Posterior cingulate gyrus (tissue), 11 donors: Measurements from ENCODE around the gene HOXC11.

Experiments
- DNase-seq, 10 donors: peaks; one replicate each; pipeline versions ENCODE4 v3.0.0 to v3.0.0-alpha.2; 2020 to 2021; ENCODE audit warnings: mixed read lengths in 3 of 10
- intact Hi-C: fragments of 100-400 bp; cut with DNase I; formaldehyde crosslinking; loops from one replicate; pipeline ENCODE4 v1.15.1; 2023

Gene HOXC11

DNA sequence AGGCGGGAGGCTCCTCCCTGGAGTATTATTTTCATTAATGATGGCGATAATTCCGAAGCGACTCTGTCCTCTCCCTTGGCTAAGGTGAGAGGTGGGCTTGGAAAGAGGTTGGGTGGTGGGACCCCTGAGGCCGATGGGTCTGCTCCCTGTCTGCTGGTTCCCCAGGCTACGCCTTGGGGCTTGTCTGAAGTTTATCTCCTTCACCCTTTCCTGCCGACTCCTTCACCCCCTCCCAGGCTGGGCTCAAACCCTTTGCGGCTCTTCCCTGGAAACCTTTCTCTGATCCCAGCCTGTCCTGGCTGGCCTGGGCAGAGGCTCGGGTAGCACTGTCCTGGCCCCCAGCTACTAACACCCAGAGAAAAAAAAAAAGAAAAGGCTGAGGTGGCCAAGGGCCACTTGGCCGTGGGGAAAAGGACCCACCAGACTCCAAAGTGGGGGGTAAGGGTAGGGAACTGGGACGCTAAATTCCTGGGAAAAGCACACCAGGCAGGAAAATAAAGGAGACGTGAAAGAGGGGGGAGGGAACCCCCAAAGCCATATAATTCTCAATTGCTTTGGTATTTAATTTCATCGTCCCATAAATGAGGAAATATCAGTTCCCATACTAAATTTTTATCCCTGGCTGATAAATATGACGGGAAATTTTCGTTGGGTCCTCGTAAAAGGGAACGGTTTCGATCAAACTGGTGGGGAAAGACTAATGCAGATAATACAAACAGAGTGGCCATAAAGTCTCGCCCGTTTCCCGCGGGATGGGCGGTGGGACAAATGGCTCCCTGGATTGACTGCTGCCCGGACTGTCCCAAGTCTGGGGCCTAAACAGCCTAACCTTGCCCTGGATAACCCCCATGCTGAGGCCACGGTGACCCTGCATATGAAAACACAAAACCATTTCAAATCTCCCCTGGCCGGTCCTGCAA lies 10.0 kb downstream of the HOXC11 start:
- intact Hi-C loops = no loop called here
- DNase-seq = peak in 1 of 10 donors; percentile 49

DNA sequence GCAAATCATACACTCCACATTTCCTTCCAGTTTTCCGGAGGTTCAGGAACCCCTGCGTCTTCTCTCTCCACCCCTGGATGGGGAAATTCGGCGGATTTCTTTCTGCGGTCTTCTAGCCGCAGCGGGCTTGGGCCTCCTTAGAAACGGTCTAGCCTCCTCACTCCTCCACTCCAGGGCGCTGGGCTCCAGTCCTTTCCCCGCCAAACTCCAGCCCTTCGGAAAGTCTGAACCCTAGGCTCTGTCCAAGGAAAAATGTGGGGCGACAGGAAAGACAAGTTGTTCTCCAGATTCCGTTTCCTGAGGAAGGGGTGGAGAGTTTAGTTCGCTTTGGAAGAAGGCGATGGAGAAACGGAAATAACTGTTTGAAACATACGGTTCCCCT lies 10.6 kb downstream of the HOXC11 start:
- DNase-seq = no peak
- intact Hi-C loops = no loop called here

DNA sequence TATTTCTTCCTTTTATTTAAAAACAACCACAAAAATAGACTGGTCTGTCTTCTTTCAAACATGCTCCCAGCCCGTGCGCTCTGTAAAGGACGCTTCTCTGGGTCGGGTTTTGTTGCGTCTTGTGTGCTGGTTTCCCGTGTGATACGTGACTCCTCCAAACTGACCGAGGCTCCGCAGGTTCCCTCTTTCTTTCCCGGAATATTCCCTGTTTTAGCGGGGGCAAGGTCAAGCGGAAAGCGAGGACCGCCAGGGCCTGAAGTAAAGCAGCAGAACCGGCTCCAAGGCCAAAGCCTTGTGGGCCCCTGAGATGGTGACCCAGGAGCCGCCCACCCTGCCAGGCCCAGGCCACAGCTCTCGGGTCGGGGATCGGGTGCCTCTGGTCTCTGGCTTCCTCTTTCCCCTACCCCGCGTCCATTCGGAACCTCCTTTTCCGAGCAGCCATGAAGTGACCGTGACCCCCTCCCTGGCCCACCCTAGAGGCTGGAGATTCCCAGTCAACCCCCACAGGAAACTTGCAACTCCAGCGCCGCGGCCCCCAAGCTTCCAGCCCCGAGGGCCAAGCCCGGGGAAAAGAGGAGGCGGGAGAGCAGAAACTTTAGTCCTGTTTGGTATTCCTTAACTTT lies 11.1 kb downstream of the HOXC11 start:
- DNase-seq = peak in 3 of 10 donors; percentile 21 to 61 (median 47)
- intact Hi-C loops = no loop called here

DNA sequence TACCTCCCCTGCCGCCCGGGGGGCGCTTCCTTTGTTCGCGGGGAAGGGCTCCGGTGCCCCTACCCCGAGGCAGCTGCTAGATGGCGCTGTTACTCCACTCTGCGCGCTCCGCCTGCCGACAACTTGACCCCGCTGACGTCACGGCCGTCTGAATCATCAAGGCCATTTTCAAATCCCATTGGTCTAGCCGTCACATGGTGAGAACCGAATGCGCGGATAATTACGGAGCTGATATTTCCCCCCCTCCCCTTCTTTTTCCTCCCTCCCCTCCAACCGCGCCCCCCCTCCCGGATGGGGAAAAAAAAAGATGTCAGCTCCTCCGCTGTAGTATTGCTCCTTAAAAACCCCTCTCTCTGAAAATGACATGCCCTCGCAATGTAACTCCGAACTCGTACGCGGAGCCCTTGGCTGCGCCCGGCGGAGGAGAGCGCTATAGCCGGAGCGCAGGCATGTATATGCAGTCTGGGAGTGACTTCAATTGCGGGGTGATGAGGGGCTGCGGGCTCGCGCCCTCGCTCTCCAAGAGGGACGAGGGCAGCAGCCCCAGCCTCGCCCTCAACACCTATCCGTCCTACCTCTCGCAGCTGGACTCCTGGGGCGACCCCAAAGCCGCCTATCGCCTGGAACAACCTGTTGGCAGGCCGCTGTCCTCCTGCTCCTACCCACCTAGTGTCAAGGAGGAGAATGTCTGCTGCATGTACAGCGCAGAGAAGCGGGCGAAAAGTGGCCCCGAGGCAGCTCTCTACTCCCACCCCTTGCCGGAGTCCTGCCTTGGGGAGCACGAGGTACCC lies 12.2 kb downstream of the HOXC11 start, which contains the start of gene HOXC10:
Gene HOXC10, plus strand, starts transcription at position 246 of the 791 bp plus-strand sequence. Its CDS starts 114 bp downstream, at position 360.
- DNase-seq = peak in 6 of 10 donors; percentile 29 to 91 (median 58)
- intact Hi-C loops = loop anchor here (5.0 kb wide), 1 partner anchor 218 kb away; no protein-coding TSS in a partner anchor

DNA sequence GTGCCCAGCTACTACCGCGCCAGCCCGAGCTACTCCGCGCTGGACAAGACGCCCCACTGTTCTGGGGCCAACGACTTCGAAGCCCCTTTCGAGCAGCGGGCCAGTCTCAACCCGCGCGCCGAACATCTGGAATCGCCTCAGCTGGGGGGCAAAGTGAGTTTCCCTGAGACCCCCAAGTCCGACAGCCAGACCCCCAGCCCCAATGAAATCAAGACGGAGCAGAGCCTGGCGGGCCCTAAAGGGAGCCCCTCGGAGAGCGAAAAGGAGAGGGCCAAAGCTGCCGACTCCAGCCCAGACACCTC lies 12.7 kb downstream of the HOXC11 start:
- intact Hi-C loops = loop anchor here (5.0 kb wide), 1 partner anchor 218 kb away; no protein-coding TSS in a partner anchor
- DNase-seq = peak in 1 of 10 donors; percentile 60

DNA sequence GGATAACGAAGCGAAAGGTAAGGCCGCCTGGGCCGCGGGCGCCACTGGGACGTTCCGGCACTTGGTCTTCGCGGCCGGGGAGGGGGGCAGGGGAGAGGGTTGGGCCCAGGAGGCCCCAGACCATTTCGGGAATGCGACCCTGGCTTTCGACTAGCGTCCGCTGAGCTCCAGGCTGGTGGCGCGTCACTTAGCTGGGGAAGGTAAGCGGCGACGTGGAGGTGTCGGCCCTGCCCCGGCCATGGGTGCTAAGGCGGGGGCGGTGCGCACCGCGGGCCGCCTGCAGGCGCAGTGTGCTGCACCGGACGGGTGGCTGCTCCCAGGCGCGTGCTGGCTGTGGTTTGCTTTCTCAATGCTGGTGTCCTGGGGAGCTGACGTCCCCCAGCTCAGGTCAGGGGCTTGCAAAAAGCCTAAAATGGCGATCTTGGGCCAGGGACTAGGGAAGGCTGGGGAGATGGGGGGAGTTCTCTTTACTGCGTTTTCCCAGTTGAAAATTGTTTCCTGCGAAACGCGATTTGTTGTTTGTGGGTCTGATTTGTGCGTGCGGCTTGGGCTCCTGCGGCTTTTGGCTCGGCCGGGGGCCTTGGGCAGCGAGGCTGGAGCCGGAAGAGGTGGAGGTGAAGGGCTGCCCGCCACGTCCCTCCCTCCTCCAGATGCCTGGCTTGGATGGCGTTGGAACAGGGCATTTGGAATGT lies 13.2 kb downstream of the HOXC11 start:
- intact Hi-C loops = loop anchor here (5.0 kb wide), 1 partner anchor 219 kb away; no protein-coding TSS in a partner anchor
- peak in 2 of 10 donors; percentile 7 to 55 for DNase-seq

DNA sequence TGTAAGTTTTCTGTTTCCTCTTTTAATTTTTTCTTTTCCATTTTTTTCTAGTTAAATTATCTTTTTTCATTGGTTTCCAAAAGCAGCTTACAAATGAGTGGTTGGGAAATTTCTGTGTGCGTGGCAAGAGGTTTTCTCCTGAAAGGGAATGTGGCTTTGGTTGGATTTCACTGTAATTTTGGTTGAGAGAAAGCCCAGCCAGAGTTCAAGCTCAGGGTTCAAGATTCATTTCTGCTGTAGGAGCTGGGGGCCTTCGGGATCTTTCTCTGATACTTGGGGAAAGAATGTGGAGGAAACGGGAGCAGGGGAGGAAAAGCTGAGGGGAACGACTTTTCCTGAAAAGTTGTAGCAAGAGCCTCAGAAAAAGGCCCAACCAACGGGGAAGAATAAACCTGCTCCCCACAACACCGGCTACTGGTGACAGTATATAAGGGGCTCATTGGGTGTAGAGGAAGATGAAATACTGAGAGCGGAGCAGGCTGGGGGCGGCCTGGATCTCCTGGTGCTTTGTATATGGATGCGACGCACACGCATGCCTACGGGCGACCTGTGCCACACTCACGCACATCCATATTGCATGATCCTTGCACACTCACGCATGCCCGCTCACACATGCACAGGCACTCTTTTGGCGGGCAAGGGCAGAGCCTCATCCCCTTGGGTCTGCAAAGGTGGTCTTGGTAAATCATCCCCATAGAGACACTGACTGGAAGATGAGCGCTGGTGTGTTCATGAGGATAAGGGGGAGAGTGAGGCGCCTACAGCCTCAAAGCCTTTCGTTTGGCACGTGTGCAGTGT lies 14.0 kb downstream of the HOXC11 start:
- intact Hi-C loops = loop anchor here (5.0 kb wide), 1 partner anchor 220 kb away; no protein-coding TSS in a partner anchor
- peak in 2 of 10 donors; percentile 17 to 31 for DNase-seq

DNA sequence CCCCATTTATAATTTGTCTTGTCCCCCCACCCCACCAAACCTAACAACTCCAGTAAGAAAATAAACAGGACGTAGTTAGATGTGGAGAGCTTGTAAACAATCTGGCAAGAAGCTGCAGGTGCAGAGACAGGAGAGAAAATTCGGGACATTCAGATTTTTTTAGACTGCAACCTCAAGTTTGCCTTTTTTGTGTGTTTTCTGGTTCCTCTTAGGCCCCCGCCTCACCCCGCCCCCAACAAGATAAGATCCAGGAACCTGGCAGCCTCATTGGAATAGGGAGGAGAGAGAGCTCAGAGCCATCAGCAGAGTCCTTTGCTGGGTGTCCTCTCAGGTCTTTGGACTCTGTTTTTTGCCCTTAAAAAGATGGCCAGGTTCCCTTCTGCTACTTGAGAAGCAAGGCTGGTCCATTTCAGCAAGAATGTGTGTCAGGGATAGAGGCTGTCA lies 14.9 kb downstream of the HOXC11 start:
- intact Hi-C loops = loop anchor here (5.0 kb wide), 1 partner anchor 221 kb away; no protein-coding TSS in a partner anchor

DNA sequence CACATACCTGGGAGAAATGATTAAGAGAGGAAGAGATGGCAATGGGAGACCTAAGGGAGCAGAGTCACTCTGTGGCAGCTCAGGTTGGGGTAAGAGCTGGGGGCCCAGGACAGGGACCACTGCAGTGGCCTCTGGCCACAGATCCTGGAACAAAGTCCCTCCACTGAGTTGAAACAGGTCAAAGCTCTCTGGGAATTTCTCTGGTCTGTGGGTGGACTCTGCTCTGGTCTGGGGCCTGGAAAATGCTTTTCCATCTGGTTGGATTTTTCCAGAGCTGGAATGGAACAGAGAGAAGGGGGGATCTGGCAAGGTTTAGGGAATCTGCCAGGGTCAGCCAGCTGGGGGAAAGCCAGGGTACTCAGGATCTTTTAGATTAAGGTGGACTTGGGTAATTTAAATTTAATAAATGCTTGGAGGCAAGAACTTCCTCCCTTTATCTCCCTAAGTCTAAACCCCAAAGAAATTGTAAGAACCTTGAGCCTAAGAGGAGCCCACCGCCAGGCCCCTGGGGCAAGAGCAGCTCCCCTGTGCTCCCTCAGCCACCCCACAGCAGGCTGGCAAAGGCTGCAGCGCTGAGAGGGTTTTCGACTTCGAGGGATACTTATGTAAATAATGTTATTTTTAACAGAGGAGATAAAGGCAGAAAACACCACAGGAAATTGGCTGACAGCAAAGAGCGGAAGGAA lies 15.8 kb downstream of the HOXC11 start:
- intact Hi-C loops = loop anchor here (5.0 kb wide), 1 partner anchor 221 kb away; no protein-coding TSS in a partner anchor
- peak in 1 of 10 donors; percentile 49 for DNase-seq

More for the DNA sequence above, 14.9 kb downstream of the HOXC11 start:
- no peak for DNase-seq

DNA sequence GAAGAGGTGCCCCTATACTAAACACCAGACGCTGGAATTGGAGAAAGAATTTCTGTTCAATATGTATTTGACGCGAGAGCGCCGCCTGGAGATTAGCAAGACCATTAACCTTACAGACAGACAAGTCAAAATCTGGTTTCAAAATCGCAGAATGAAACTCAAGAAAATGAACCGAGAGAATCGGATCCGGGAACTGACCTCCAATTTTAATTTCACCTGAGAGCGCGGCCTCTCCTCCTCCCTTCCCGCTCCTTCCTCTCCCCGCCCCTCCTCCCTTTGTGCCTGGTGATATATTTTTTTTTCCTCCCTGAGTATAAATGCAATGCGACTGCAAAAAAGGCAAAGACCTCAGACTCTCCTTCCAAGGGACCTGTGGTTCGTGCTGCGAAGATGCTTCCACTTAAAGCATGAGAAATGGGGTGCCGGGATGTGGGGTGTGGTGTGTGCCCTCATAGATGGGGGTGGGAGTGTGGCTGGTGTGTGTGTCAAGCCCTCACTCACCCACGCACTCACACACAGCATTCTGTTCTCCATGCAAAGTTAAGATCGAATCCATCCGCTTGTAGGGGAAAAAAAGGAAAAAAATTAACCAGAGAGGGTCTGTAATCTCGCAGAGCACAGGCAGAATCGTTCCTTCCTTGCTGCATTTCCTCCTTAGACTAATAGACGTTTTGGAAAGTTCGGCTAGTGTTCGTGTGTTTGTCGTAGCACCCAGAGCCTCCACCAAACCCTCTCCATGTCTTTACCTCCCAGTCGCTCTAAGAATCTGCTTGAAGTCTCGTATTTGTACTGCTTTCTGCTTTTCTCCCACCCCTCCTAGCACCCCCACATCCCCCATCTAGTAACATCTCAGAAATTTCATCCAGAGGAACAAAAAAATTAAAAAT lies 16.5 kb downstream of the HOXC11 start:
- intact Hi-C loops = loop anchor here (5.0 kb wide), 1 partner anchor 222 kb away; no protein-coding TSS in a partner anchor
- peak in 2 of 10 donors; percentile 21 to 81 for DNase-seq

DNA sequence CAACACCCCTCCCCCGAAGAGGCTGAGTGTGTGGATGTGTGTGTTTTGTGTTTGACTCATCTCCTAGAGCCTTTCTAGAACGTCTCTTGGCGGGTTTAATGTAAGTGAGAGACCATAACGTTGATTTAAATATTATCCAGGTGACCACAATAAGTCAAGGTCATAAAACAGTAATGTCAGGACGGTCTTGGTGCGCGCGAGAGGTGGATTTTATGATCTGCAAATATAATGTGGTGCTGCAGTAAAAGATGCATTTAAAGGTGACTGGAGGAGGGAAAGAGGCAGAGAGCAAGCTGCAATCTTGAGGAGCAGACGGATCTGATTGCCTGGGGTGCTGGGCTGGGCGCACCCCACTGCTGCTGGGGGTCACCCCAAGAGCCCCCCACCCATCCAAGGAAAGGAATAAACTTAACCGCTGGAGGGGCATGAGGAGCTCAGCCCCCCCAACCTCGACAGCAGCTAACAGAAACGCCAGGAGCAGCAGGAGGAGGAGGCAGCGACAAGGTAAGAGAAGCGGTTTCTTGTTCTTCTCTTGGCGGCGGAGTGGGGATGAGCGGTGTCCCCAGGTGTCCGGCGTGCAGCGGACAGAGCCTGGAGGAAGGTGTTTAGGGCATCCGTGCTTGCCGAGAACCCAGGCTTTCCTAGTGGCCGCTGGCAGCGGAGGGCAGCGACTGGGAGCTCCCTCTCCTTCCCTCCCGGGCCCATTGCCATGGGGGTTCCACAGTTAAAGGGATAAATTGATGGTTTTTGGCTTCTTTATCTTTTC lies 17.6 kb downstream of the HOXC11 start:
- DNase-seq = no peak
- intact Hi-C loops = no loop called here

DNA sequence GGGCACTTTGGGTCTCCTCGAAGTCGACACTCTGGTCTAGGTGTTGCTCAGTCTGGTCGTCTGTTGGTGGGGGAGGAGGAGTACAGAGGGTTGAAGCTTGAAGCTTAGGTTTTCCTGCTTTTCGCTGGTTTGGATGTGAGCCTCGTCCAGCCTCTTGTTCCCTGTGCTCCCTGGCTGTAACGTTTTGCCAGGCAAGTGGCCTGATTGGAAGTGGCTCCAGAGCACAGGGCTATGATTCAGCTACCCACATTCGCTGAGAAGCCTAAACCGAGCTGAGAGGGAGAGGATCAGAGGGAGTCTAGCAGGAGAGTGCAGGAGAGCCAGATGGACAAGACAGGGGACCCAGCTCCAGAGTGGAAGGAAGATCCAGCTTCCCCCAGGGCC lies 18.1 kb downstream of the HOXC11 start:
- DNase-seq = no peak
- intact Hi-C loops = no loop called here

DNA sequence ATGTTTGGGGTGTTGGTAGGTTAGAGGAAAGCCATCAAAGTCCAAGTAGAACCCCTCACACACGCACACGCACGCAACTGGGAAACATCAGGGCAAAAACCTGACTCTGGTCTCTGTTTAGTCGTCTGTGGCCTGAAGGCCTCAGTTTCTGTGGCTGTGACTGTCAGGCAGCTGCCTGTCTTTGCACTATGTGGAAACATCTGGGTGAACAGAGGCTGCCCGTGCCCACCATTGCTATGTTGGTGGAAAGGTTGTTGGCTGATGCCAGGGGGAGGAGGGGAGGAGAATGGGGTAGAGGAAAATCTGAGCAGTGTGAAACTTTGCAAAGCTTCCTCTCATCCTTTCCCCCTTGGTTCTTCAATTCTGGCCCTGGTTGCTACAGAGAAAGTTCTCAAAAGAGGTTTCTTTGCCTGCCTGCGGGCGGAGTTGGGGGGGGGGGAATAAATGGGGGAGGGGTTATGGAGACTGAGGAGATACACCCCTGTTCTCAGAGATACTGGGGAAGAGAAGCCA lies 19.5 kb downstream of the HOXC11 start:
- no peak for DNase-seq
- intact Hi-C loops = no loop called here

DNA sequence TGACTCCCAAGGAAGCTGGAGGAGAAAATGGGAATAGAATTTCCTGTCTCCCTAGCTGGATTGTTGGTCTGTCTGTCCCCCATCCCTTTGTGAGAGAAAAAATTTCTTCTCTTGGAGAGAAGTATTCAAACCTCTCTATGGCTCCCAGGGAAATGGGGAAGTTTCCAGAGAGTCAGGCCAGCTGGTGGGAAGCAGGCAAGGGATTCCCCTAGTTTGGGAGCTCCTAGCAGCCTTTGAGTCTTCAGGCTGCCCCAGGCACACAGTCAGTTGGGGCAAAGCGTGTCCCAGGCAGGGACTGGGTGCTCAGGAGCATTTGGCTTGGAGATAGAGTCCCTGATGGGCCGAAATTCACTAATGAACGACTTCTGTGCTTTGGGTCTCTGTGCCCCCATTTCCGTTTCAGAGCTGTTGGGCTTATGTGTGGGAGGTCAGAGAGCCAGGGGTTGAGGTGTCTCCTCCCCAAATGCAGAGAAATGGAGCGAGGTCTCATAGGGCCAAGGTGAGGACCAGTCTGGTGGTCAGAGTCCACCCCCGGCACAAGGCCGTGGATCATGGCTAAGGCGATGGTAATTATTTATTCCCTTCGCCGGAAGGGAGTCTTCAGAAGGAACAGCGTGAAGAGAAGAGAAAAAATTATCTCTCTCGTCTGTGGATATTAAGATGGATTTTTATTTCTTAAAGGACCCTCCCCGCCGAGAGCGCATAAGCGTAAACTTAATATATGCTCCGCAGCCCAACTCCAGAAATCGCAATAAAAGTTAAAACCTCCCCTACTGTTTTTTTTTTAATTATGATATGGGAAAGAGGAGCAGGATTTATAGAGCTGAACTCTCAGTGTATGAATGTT lies 20.5 kb downstream of the HOXC11 start:
- no peak for DNase-seq
- intact Hi-C loops = no loop called here

DNA sequence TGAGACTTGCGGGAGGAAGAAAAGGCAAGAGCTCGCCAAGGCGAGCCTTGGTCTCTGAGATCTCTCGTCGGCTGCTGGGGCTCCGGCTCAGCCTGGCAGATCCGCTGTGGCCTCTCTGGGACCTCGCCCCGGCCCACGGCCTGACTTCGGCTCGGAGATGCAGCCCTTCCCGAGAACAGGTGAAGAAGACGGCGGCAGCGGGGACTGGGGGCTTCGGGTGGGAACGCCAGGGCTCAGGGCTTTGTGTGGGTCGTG lies 21.0 kb downstream of the HOXC11 start:
- intact Hi-C loops = no loop called here
- DNase-seq = no peak
